ENCODE data around the gene HSPA1L.
A peak's percentile ranks its signal among the peaks of the same experiment; 100 is the strongest.

HSPA1L gene

GRCh38 chr6:31769684-31770371 lies 45.3 kb downstream of the HSPA1L start:
- DNase-seq (ENCODE audit: low read depth), result peak; percentile 50
- TF ChIP-seq, protein P1, sequence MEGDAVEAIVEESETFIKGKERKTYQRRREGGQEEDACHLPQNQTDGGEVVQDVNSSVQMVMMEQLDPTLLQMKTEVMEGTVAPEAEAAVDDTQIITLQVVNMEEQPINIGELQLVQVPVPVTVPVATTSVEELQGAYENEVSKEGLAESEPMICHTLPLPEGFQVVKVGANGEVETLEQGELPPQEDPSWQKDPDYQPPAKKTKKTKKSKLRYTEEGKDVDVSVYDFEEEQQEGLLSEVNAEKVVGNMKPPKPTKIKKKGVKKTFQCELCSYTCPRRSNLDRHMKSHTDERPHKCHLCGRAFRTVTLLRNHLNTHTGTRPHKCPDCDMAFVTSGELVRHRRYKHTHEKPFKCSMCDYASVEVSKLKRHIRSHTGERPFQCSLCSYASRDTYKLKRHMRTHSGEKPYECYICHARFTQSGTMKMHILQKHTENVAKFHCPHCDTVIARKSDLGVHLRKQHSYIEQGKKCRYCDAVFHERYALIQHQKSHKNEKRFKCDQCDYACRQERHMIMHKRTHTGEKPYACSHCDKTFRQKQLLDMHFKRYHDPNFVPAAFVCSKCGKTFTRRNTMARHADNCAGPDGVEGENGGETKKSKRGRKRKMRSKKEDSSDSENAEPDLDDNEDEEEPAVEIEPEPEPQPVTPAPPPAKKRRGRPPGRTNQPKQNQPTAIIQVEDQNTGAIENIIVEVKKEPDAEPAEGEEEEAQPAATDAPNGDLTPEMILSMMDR (conservative IDR thresholded peaks at IDR 0.05; ENCODE audit: low read length), result peak; percentile 82
- no peak overlapping the region for H3K4me3 ChIP-seq (ENCODE audit: low read length)

DNA sequence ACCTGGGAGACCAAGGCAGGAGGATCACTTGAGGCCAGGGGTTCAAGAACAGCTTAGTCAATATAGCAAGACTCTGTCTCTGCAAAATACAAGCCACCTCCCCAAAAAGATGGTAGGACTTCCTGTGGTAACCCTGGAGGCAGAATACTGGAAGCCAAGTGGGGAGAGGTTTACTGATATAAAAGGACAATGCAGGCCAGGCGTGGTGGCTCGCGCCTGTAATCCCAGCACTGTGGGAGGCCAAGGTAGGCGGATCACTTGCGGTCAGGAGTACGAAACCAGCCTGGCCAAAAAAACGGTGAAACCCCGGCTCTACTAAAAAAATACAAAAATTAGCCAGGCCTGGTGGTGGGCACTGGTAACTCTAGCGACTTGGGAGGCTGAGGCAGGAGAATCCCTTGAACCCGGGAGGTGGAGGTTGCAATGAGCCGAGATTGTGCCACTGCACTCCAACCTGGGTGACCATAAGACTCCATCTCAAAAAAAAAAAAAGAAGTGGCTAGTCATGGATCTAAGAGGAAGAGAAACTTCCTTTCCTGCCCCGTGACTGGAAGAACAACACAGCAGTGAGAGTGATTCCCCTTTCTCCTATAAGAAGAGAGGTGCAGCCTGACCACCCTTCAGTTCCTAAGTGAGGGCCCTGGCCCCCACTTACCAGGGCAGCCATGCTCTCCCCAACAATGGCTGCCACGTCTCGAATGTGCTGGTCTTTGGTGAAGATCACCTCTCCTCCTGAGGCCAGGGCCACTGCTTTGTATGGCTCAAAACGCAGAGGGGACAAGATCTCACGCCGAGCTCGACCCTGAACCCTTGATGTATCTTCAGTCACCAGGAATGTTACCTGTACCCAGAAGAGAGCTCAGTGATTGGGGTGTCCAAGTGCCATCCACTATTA lies 46.5 kb downstream of the HSPA1L start:
- H3K4me3 ChIP-seq (ENCODE audit: low read length), result no peak overlapping the region
- TF ChIP-seq, protein P1 (conservative IDR thresholded peaks at IDR 0.05; ENCODE audit: low read length), result no peak
- DNase-seq (ENCODE audit: low read depth), result no peak

GRCh38 chr6:31767096-31767645 lies 47.9 kb downstream of the HSPA1L start:
- H3K4me3 ChIP-seq (ENCODE audit: low read length), result no peak overlapping the region
- DNase-seq (ENCODE audit: low read depth), result no peak
- TF ChIP-seq, protein P1 (conservative IDR thresholded peaks at IDR 0.05; ENCODE audit: low read length), result no peak

DNA sequence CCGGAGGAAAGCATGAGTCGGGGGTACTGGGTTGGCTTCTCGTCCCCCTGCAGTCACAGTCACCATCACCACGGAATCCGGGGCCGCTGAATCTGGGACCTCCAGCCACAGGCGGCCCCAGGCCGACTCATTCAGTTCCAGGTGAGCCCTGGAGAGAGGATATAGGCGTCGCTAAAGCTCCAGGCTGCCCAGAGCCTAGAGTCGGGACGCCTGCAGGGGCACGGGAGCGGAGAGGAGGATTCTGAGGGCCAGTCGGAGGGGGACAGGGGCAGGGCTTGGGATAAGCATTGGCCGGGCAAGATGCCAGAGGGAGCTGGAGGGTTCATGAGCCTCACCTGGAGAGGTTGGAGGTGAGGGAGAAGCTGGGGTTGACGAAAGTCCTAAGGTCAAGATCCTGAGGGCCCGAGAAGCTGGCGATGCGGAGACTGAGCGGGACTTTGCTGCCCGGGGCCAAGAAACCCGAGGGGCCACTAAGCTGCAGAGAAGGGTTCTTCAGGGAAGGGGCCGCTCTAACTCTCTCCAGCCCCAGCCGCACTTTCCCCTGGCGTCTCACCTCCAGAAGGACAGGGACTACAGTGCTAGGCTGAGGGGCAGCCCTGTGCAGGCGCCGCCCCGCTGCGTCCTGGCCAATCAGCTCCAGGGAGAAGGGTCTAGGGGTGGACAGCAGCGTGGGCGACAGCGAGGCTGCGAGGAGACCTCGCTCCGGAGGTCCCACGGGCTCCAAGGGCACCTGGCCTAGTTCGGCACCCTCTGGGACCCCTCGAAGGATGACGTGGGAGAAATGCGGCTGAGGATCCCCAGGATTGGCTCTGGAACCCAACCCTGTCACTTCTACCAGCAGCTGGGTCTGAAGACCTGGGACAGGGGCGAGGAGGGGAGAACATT lies 48.9 kb downstream of the HSPA1L start:
- TF ChIP-seq, protein P1 (conservative IDR thresholded peaks at IDR 0.05; ENCODE audit: low read length), result no peak
- DNase-seq (ENCODE audit: low read depth), result no peak
- H3K4me3 ChIP-seq (ENCODE audit: low read length), result peak overlapping the region; percentile 39

GRCh38 chr6:31765559-31765909 lies 49.5 kb downstream of the HSPA1L start:
- no peak overlapping the region for H3K4me3 ChIP-seq (ENCODE audit: low read length)
- no peak for DNase-seq (ENCODE audit: low read depth)
- TF ChIP-seq, protein P1 (conservative IDR thresholded peaks at IDR 0.05; ENCODE audit: low read length), result no peak

DNA sequence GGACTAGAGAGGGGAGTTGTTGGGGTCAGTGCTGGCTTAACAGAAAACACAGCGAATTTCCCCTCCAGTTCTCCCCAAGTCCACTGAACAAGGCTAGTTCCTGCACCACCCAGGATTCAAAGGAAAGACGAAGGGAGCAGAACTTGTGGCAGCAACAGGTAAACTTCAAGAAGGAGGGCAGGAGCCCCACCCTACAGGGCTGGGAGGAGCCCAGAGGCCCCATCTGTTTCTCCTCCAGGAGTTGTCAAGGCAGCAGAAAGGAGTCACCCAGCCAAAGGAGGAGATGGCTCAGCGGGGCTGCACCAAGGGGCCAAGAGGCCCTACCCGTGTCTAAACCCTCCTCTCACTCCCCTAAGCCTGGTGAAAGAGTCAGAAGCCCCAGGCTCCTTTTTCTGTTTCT lies 50.9 kb downstream of the HSPA1L start:
- TF ChIP-seq, protein P1 (conservative IDR thresholded peaks at IDR 0.05; ENCODE audit: low read length), result no peak
- no peak for DNase-seq (ENCODE audit: low read depth)
- no peak overlapping the region for H3K4me3 ChIP-seq (ENCODE audit: low read length)
